H1 (cell line): ENCODE results near the gene ZBTB24. TPM values are rescaled to one million over a fixed set of nuclear protein-coding genes. Genes with fewer than 3 reads are reported as not detected.

Experiments used
- CTCF ChIA-PET: fragments of 300-600 bp; sonication (Branson Sonifier 250); formaldehyde crosslinking; loops from one replicate; lab custom pipeline; 2021; ENCODE audit not compliant: partially characterized antibody; lab: Charles Lee
- POLR2A ChIA-PET: fragments of 300-600 bp; sonication (Branson Sonifier 250); formaldehyde crosslinking; loops from one replicate; lab custom pipeline; 2021; ENCODE audit warnings: inconsistent platforms; ENCODE audit not compliant: partially characterized antibody; lab: Charles Lee
- DNase-seq, 2 experiments: peaks; one replicate each; pipeline versions ENCODE4 v3.0.0 to v3.0.0-alpha.2; 2010 to 2022; ENCODE audit warnings: low spot score in 2 of 2, low read depth in 1 of 2, mixed read lengths in 1 of 2
- FAIRE-seq: peaks from 2 replicates; lab custom pipeline; 2011; peaks lifted over from hg19 to GRCh38; lab: Jason Lieb, UNC
- H2AFZ ChIP-seq: 2 replicates; pipeline ENCODE4 v1.8.1; 2012; ENCODE audit warnings: low read length, inconsistent platforms
- H2AK5ac ChIP-seq: 2 replicates; pipeline ENCODE4 v1.6.1; 2013; ENCODE audit warnings: low read depth, low read length
- H2BK120ac ChIP-seq: replicated peaks from 2 replicates; pipeline ENCODE3; 2013; ENCODE audit warnings: low read depth, low read length, inconsistent platforms
- H2BK12ac ChIP-seq: 2 replicates; pipeline ENCODE4 v1.6.1; 2013; ENCODE audit warnings: low read depth, low read length
- H2BK15ac ChIP-seq: 2 replicates; pipeline ENCODE4 v1.6.1; 2013; ENCODE audit warnings: low read length
- H2BK20ac ChIP-seq: 2 replicates; pipeline ENCODE4 v1.6.1; 2013; ENCODE audit warnings: low read length
- H2BK5ac ChIP-seq: 2 replicates; pipeline ENCODE4 v1.6.1; 2013; ENCODE audit warnings: low read depth, low read length
- H3K14ac ChIP-seq: 2 replicates; pipeline ENCODE4 v1.6.1; 2013; ENCODE audit warnings: inconsistent platforms; ENCODE audit not compliant: insufficient read length
- H3K18ac ChIP-seq: 2 replicates; pipeline ENCODE4 v1.6.1; 2013; ENCODE audit warnings: low read length; ENCODE audit errors: extremely low read depth
- H3K23ac ChIP-seq: 2 replicates; pipeline ENCODE4 v1.6.1; 2013; ENCODE audit warnings: inconsistent platforms; ENCODE audit not compliant: insufficient read length
- H3K23me2 ChIP-seq: 2 replicates; pipeline ENCODE4 v1.6.1; 2013; ENCODE audit warnings: low read depth, low read length
- H3K27ac ChIP-seq: 2 replicates; pipeline ENCODE4 v1.6.1; 2011; ENCODE audit warnings: low read depth, low read length, inconsistent platforms
- H3K27me3 ChIP-seq, 4 experiments: replicated peaks in 1 of 4; 1 replicate in 1 of 4; 2 replicates in 3 of 4; pipeline versions ENCODE4 v1.6.1 to v1.8.1; 2011 to 2013; ENCODE audit warnings: low read length in 3 of 4, mild to moderate bottlenecking in 3 of 4, inconsistent platforms in 2 of 4, mixed read lengths in 2 of 4, moderate library complexity in 1 of 4; ENCODE audit not compliant: control insufficient read depth in 3 of 4, insufficient read depth in 3 of 4; ENCODE audit errors: extremely low read depth in 1 of 4
- H3K36me3 ChIP-seq, 4 experiments: 2 replicates each; pipeline versions ENCODE4 v1.6.1 to v1.8.1; 2011 to 2013; ENCODE audit warnings: mild to moderate bottlenecking in 4 of 4, low read length in 3 of 4, moderate library complexity in 2 of 4, control low read depth in 1 of 4, inconsistent platforms in 1 of 4; ENCODE audit not compliant: insufficient read depth in 4 of 4, control insufficient read depth in 2 of 4
- H3K4ac ChIP-seq: replicated peaks from 2 replicates; pipeline ENCODE3; 2013; ENCODE audit warnings: low read length, low read depth, mixed read lengths, inconsistent platforms; ENCODE audit not compliant: insufficient read length
- H3K4me1 ChIP-seq, 4 experiments: replicated peaks in 1 of 4; 1 replicate in 1 of 4; 2 replicates in 3 of 4; pipeline versions ENCODE4 v1.6.1 to v1.8.1; 2011 to 2013; ENCODE audit warnings: low read length in 3 of 4, inconsistent platforms in 2 of 4, mixed read lengths in 1 of 4; ENCODE audit not compliant: insufficient read depth in 4 of 4, control insufficient read depth in 3 of 4
- H3K4me2 ChIP-seq, 2 experiments: 2 replicates each; pipeline versions ENCODE4 v1.6.1 to v1.8.1; 2011 to 2013; ENCODE audit warnings: low read depth in 2 of 2, low read length in 2 of 2, control low read depth in 1 of 2, inconsistent platforms in 1 of 2, mild to moderate bottlenecking in 1 of 2; ENCODE audit not compliant: insufficient read depth in 1 of 2
- H3K4me3 ChIP-seq, 4 experiments: fragments of 200-600, 300-600 bp in 1 of 4; sonication (generic), shearing (Covaris generic), sonication (Bioruptor Twin) in 1 of 4; 2 replicates each; pipeline versions ENCODE4 v1.5.1 to v1.8.1; 2011 to 2016; ENCODE audit warnings: low read length in 4 of 4, low read depth in 3 of 4, control low read depth in 2 of 4, inconsistent platforms in 2 of 4, mild to moderate bottlenecking in 2 of 4, mixed read lengths in 1 of 4, moderate library complexity in 1 of 4; ENCODE audit not compliant: insufficient read depth in 2 of 4; ENCODE audit errors: extremely low read depth in 1 of 4
- H3K56ac ChIP-seq: replicated peaks from 2 replicates; pipeline ENCODE3; 2013; ENCODE audit warnings: low read depth, mild to moderate bottlenecking, mixed read lengths, low read length, inconsistent platforms; ENCODE audit not compliant: insufficient read length
- H3K79me1 ChIP-seq: 2 replicates; pipeline ENCODE4 v1.6.1; 2013; ENCODE audit warnings: low read depth, low read length, control low read depth
- H3K79me2 ChIP-seq, 2 experiments: 2 replicates each; pipeline versions ENCODE4 v1.6.1 to v1.8.1; 2012 to 2013; ENCODE audit warnings: low read length in 2 of 2, mild to moderate bottlenecking in 2 of 2, inconsistent platforms in 1 of 2; ENCODE audit not compliant: insufficient read depth in 2 of 2, control insufficient read depth in 1 of 2
- H3K9ac ChIP-seq, 4 experiments: replicated peaks in 1 of 4; 1 replicate in 1 of 4; 2 replicates in 3 of 4; pipeline versions ENCODE4 v1.6.1 to v1.8.1; 2011 to 2013; ENCODE audit warnings: low read depth in 3 of 4, low read length in 3 of 4, control low read depth in 2 of 4, mild to moderate bottlenecking in 2 of 4, moderate library complexity in 2 of 4, inconsistent platforms in 1 of 4; ENCODE audit errors: extremely low read depth in 1 of 4
- H3K9me3 ChIP-seq, 2 experiments: 2 replicates each; pipeline versions ENCODE4 v1.6.1 to v1.8.1; 2012 to 2013; ENCODE audit warnings: mild to moderate bottlenecking in 2 of 2, moderate library complexity in 2 of 2, control low read depth in 1 of 2, inconsistent platforms in 1 of 2, low read depth in 1 of 2, low read length in 1 of 2, mixed read lengths in 1 of 2; ENCODE audit not compliant: insufficient read depth in 2 of 2
- H4K20me1 ChIP-seq, 2 experiments: replicated peaks in 1 of 2; 2 replicates each; pipeline versions ENCODE3 to v1.8.1; 2011 to 2013; ENCODE audit warnings: inconsistent platforms in 2 of 2, low read length in 2 of 2, mild to moderate bottlenecking in 1 of 2; ENCODE audit not compliant: insufficient read depth in 2 of 2, control insufficient read depth in 1 of 2
- H4K5ac ChIP-seq: 2 replicates; pipeline ENCODE4 v1.6.1; 2013; ENCODE audit warnings: low read length, low read depth, mixed read lengths, inconsistent platforms; ENCODE audit not compliant: insufficient read length
- H4K8ac ChIP-seq: 2 replicates; pipeline ENCODE4 v1.8.0; 2013; ENCODE audit warnings: mild to moderate bottlenecking, moderate library complexity, low read length, inconsistent platforms; ENCODE audit not compliant: insufficient read depth; ENCODE audit errors: extremely low read depth
- H4K91ac ChIP-seq: replicated peaks from 2 replicates; pipeline ENCODE3; 2013; ENCODE audit warnings: low read length, mixed read lengths, inconsistent platforms; ENCODE audit not compliant: insufficient read length
- ASH2L ChIP-seq: fragments of 200-600, 300-600 bp; sonication (generic); IDR thresholded peaks from one replicate; pipeline ENCODE4 v1.7.1; 2017; ENCODE audit warnings: low read length
- ATF2 ChIP-seq: IDR thresholded peaks from 2 replicates; pipeline ENCODE4 v1.6.1; 2012; ENCODE audit warnings: low read length, inconsistent platforms
- CEBPB ChIP-seq: IDR thresholded peaks from 2 replicates; pipeline ENCODE4 v1.6.1; 2012; ENCODE audit warnings: low read depth, low read length
- GABPA ChIP-seq: IDR thresholded peaks from 2 replicates; pipeline ENCODE4 v1.6.1; 2011; ENCODE audit warnings: mild to moderate bottlenecking, low read length, moderate library complexity, borderline replicate concordance; ENCODE audit not compliant: insufficient read depth
- GTF2F1 ChIP-seq: IDR thresholded peaks from 2 replicates; pipeline ENCODE4 v1.6.1; 2012; ENCODE audit warnings: low read depth, low read length, improper control_type of control experiment, borderline replicate concordance
- MAX ChIP-seq: IDR thresholded peaks from 2 replicates; pipeline ENCODE4 v1.6.1; 2012; ENCODE audit warnings: inconsistent platforms
- POLR2A ChIP-seq, 2 experiments: IDR thresholded peaks; 1 replicate in 1 of 2; 2 replicates in 1 of 2; pipeline ENCODE4 v1.6.1; 2011; ENCODE audit warnings: low read depth in 2 of 2, low read length in 2 of 2, mild to moderate bottlenecking in 2 of 2; ENCODE audit errors: control extremely low read depth in 1 of 2
- POLR2AphosphoS5 ChIP-seq: IDR thresholded peaks from 2 replicates; pipeline ENCODE4 v1.6.1; 2011; ENCODE audit warnings: low read depth, low read length
- RAD21 ChIP-seq, 2 experiments: IDR thresholded peaks in 1 of 2; conservative IDR thresholded peaks in 1 of 2; 2 replicates each; pipeline ENCODE4 v1.6.1; 2011; ENCODE audit warnings: low read depth in 2 of 2, low read length in 2 of 2, improper control_type of control experiment in 1 of 2, inconsistent platforms in 1 of 2, mild to moderate bottlenecking in 1 of 2, moderate library complexity in 1 of 2
- RFX5 ChIP-seq: IDR thresholded peaks from 2 replicates; pipeline ENCODE4 v1.6.1; 2011; ENCODE audit warnings: low read depth, low read length, improper control_type of control experiment, borderline replicate concordance
- SIN3A ChIP-seq, 2 experiments: IDR thresholded peaks in 1 of 2; conservative IDR thresholded peaks in 1 of 2; 2 replicates each; pipeline ENCODE4 v1.6.1; 2011 to 2012; ENCODE audit warnings: low read length in 2 of 2, improper control_type of control experiment in 1 of 2, low read depth in 1 of 2, mild to moderate bottlenecking in 1 of 2
- YY1 ChIP-seq: IDR thresholded peaks from 2 replicates; pipeline ENCODE4 v1.6.1; 2011; ENCODE audit warnings: low read depth, mild to moderate bottlenecking, low read length
- WGBS, 2 experiments: shearing (Covaris generic) in 1 of 2; methylation state at CpG; one replicate each; pipeline versions ENCODE4 v1.1.6 to v1.1.7; 2013 to 2015; ENCODE audit warnings: low lambda C conversion rate in 2 of 2, mixed read lengths in 2 of 2, inconsistent platforms in 1 of 2, low coverage in 1 of 2, missing lambda C conversion rate in 1 of 2; ENCODE audit not compliant: insufficient replicate concordance in 2 of 2, insufficient coverage in 1 of 2, insufficient read length in 1 of 2; ENCODE audit errors: extremely low coverage in 1 of 2, missing lambda C conversion rate in 1 of 2; 5-methylcytosine and 5-hydroxymethylcytosine counted together
- polyA plus RNA-seq, 7 experiments: library from polyadenylated mRNA; depleted of rRNA in 3 of 7; stranded (reverse) in 5 of 7; unstranded in 2 of 7; fragments of >200 nt in 5 of 7; fragments of 200-250 nt in 2 of 7; gene quantifications; 1 replicate in 5 of 7; 2 replicates in 1 of 7; 4 replicates in 1 of 7; pipeline versions ENCODE4 v1.2.1 to v1.2.3, GENCODE V29; 2011 to 2013; ENCODE audit warnings: missing spikeins in 2 of 7, mixed read lengths in 2 of 7
- total RNA-seq: library from RNA; stranded (reverse); fragmentation: NEBNext Ultra II Directional; extraction: Animal tissue kit (Norgen Biotek cat#: 25700); gene quantifications from 2 replicates; pipeline ENCODE4 v1.2.1, GENCODE V29; 2021

Gene ZBTB24
- total and polyA plus RNA-seq, 2 of the 8 experiments (the other 6 are each of a cell fraction or from before 2014, with no cell fraction given): 7.5 to 21.0 TPM

- 87% methylated on average over 1 of the region's 1 CpG; no CpG with 5 or more reads in 1 of the 2 experiments for WGBS, 2 experiments
- Histone ChIP-seq H2BK12ac (no peak overlapping the region), H3K79me2 (peaks cover 10 to 16% of the 10 kb centered on the region in 2 experiments), H3K9ac (0 out of 7 replicates have a peak overlapping the region, but pooled peaks of 1 of the 4 experiments have one; percentile 1), H3K79me1 (no peaks in the 10 kb centered on the region; the same call in 1 of the 2 replicates), H4K5ac (no peak overlapping the region), H2BK15ac (no peak overlapping the region), H4K20me1 (no peaks in the 10 kb centered on the region), H3K23me2 (peaks cover 2% of the 10 kb centered on the region; the same call in 1 of the 2 replicates), H3K23ac (no peak overlapping the region), H3K36me3 (peaks cover 2 to 9% (median 6%) of the 10 kb centered on the region in 4 experiments; a peak in 5 of 8 replicates), H3K4me1 (peaks cover 5 to 13% (median 9%) of the 10 kb centered on the region in 4 experiments), H2BK20ac (no peak overlapping the region), H2BK120ac (no peak overlapping the region), H2BK5ac (no peak overlapping the region), H4K91ac (no peak overlapping the region), H3K4me3 (no peak overlapping the region), H2AK5ac (no peak overlapping the region), H3K4ac (no peak overlapping the region), H3K27me3 (no peaks in the 10 kb centered on the region), H3K14ac (no peak overlapping the region), H3K56ac (no peak overlapping the region), H3K27ac (no peak overlapping the region), H3K9me3 (no peaks in the 10 kb centered on the region), H3K18ac (no peak overlapping the region), H2AFZ (no peak overlapping the region), H3K4me2 (no peak overlapping the region), H4K8ac (no peak overlapping the region)
- FAIRE-seq (no peak), DNase-seq (no peak)
- CTCF ChIA-PET: interaction anchor here (1.0 kb wide), 1 partner anchor 92 kb away, joined by 3 read pairs; no protein-coding TSS in a partner anchor
- POLR2A ChIA-PET: interaction anchor here (0.6 kb wide), 1 partner anchor 1389 kb away, joined by 3 read pairs; no protein-coding TSS in a partner anchor
- TF ChIP-seq YY1: no peak
- no peak for TF ChIP-seq POLR2AphosphoS5
- no peak for TF ChIP-seq ATF2
- no peak for TF ChIP-seq RAD21 (IDR thresholded peaks at IDR 0.05 in 1 of 2, conservative IDR thresholded peaks at IDR 0.05 in 1 of 2; ENCODE audit: low read depth in 2 of 2, low read length in 2 of 2)
- no peak for TF ChIP-seq MAX
- TF ChIP-seq RFX5: no peak
- no peak for TF ChIP-seq CEBPB
- TF ChIP-seq GABPA: no peak
- TF ChIP-seq POLR2A (IDR thresholded peaks at IDR 0.05; ENCODE audit: control extremely low read depth in 1 of 2, low read depth in 2 of 2, low read length in 2 of 2): no peak
- no peak for TF ChIP-seq GTF2F1
- no peak for TF ChIP-seq SIN3A (conservative IDR thresholded peaks at IDR 0.05 in 1 of 2, IDR thresholded peaks at IDR 0.05 in 1 of 2; ENCODE audit: low read depth in 1 of 2, low read length in 2 of 2)
- no peak for TF ChIP-seq ASH2L
Observed at GRCh38 chr6:109486068-109486467, 3.0 kb upstream of the ZBTB24 start.
